Endothelial cell of hepatic sinusoid (primary cell): ENCODE data around the gene ALX4.

ENCODE experiments used
- in situ Hi-C: cut with HindIII; loops from 2 replicates; pipeline ENCODE4 v1.10.0; 2017; ENCODE audit warnings: low sequenced_read_pairs

The ALX4 gene

DNA sequence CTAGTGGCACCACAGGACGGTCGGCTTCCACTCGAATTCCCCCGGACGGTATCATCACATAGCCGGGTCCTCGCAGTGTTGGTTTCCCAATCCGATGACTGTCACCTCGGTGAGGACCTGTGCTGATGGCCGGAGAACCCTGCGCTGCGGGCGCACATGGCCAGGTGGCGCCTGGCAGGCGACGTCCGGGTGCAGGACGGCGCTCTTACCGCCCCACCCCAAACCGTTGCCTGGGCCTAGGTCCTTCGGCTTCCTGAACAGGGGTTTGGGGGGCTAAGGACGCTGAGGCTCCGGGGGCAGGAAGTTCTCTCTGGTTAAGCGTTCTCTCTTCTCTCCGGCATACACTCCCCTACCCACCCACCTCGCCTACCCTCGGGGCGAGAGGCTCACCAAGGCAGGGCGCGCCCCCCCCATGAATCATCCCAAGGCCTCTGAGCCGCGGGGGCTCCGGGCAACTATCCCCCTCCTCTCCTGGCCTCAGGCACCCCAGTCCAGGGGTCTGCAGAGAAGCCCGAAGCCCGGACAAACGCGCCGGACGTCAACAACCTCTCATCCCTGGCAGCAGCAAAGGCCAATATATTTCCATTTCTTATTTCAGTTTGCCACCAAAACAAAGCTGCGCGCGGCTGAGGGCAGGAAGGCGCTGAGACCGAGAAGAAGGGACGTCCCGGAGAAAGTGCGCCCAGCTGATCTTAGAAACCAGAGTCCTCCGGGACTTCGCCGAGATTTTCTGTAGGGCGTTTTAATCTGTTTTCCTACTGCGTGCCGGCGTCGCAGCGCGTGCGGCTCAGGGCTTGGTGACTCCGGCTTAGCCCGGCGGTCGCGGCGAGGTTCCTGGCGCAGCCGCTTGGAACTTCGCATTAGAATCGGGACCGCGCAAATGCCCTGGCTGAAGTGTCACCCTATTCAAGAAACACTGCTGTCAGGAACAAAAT lies 5.6 kb downstream of the ALX4 start:
- in situ Hi-C loops: loop anchor here (25.0 kb wide), 1 partner anchor 233 kb away; no protein-coding TSS in a partner anchor

DNA sequence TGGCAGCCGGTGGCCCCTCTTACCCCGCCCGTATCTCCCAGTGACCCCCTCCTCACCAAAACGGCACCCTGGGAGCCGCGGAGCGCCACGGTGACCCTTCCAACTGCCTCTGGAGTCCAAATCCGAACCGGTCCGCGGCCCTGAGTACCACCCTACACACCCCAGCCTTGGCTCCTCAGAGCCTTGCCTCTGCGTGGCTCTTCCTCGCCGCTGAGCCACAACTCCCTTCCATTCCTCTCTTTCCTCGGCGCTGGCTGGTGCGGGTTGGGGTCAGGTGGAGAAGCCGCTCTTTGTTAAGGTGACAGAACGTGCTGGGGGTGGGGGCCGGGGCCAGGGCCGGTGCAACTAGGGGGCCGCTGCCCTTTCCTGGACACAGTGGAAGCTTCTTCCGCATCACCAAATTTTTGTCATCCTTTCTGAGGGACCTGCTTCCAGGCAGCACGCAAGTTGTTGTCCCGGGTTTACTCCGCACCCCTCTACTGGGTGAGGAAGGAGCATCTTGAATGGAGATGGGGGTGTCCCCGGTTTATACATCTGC lies 6.5 kb downstream of the ALX4 start:
- in situ Hi-C loops: loop anchor here (25.0 kb wide), 1 partner anchor 234 kb away; no protein-coding TSS in a partner anchor

GRCh38 chr11:44301564-44302271 lies 8.2 kb downstream of the ALX4 start:
- in situ Hi-C loops: loop anchor here (25.0 kb wide), 1 partner anchor 236 kb away; no protein-coding TSS in a partner anchor

- in situ Hi-C loops: loop anchor here (25.0 kb wide), 1 partner anchor 236 kb away; no protein-coding TSS in a partner anchor
These were observed 8.9 kb downstream of the ALX4 start for GRCh38 chr11:44300844-44301563.

DNA sequence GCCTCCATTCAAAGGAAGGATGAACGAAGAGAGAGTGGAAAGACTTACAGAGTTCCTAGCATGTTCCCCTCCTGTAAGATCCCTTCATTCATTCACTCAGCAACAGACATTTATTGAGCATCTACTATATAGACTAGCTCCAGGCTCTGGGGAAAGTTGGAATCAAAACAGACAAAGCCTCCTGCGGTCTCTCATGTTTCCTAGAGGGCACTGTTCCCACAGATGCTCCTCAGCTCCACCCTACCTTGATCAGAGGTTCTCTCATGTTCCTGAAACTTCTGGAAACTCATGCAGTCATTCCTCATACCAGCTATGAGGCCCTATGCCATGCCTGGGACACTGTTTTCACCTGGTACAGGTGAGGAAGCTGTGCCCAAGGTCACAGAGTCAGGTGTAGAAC lies 11.1 kb downstream of the ALX4 start:
- in situ Hi-C loops: no loop called here

DNA sequence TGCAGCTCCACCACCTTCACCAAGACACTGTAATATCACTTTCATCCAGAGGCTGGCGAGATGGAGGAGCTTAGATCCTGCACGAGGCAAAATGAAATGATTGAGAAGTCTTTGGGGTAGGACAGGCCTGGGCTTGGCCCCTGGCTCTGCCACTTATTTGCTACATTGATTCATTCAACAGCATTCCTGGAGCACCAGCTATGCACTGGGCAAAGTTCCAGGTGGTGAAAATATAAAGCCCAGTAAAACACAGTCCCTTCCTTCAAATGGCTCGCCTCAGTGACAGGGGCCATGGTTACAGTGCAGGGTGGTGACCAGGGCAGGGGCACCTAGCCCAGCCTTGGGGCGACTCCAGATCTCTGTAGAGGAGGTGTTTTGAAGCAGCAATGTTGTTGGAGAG lies 19.7 kb downstream of the ALX4 start:
- in situ Hi-C loops: no loop called here

DNA sequence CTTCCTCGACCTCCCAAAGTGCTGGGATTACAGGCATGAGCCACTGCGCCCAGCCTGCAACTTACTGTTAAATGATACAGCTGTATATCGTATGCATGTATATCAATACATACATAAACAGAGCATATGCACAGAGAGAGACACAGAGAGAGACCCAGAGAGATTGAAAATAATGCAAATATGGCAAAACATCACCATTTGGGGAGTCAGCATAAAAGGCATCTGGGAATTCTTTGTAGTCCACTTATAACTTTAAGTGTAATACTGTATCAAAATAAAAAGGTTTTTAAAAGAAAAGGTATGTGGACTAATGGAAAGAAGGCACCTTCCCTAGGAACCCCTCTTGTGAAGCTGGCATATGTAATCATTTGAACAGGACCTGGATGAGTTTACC lies 21.8 kb downstream of the ALX4 start:
- in situ Hi-C loops: no loop called here

DNA sequence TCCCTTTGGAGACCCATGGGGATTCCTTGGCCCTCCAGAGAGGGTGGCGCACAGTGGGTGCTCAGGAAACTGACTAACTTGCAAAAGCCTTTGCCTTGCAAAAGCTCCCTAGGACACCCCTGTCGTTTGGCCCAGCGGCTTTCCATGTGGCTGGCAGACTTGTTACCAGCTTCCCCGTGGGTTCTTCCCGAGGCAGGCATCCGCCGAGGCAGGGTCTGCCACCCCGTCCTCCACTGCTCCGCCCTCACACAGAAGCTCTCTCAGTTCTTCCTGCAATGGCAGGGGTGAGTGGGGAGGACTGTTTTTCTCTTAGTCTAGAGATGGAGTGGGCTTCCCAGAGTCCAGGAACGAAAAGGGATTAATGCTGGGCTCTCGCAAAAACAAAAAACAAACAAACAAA lies 23.0 kb downstream of the ALX4 start:
- in situ Hi-C loops: no loop called here

DNA sequence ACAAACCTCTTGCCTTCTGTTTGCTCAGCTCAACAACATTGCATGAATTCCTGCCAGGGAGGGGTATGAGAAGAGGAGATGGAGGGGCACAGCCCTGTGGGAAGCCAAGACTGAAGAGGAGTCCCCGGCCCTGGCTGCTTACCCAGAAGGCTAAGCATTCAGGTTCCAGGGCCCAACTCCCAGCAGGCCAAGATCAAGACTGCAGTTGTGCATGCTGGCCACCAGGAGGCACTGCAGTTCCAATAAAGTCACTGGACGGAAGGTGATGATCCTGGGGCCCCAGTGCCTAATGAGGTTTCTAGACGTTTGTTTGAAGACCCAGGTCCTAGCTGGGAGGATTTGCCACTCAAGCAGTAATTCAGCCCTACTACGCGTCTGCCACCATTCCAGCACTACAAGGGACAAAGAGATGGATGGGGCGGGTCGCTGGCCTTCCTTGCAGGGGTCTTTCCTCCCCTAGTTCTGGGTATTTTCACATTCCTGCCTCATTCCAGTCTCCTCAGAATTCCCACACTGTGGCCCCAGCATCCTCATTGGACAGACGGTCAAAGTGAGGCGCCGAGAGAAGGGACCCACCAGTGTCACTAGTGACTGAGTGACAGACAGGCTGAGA lies 23.6 kb downstream of the ALX4 start:
- in situ Hi-C loops: no loop called here

GRCh38 chr11:44285756-44286155 lies 24.2 kb downstream of the ALX4 start:
- in situ Hi-C loops: no loop called here

- in situ Hi-C loops: no loop called here
These were observed 27.3 kb downstream of the ALX4 start for GRCh38 chr11:44282620-44283019.

DNA sequence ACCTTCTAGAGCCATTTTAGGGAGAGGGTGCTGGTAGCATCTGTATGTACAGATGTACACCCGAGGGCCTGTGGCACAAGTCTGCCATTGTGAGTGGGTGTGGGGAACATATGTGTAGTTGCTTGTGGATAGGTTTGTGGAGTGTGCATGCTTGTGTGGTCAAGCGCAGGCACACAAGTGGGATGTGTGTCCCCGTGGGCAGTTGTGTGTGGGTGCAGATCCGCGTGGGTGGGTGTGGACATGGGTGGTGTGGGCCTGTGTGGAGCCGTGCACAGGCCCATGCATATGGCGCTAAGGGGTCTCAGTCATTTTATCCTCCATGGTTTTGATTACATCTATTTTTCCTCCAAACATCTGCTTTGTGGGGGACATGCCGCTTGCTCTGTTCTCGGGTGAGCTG lies 28.8 kb downstream of the ALX4 start:
- in situ Hi-C loops: no loop called here

- in situ Hi-C loops: no loop called here
These were observed 29.7 kb downstream of the ALX4 start for GRCh38 chr11:44280257-44280656.

DNA sequence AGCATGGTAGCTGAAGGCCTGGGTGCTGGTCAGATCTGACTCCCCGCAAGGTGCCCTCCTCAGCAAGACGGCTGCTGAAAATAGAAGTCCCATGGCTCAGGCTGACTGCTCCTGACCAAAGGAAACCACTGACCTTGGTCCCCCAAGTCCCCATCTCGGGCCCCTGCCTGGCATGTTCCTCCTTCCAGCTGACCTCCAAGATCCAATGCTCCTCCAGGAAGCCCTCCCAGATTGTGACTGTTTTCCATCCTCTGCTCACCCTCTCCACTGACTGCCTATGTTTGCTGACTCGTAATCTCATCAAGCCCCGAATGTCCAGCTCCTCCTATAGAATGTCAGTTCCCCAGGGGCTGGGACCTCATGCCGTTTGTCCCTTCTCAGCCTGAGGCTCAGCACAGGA lies 30.5 kb downstream of the ALX4 start:
- in situ Hi-C loops: no loop called here

DNA sequence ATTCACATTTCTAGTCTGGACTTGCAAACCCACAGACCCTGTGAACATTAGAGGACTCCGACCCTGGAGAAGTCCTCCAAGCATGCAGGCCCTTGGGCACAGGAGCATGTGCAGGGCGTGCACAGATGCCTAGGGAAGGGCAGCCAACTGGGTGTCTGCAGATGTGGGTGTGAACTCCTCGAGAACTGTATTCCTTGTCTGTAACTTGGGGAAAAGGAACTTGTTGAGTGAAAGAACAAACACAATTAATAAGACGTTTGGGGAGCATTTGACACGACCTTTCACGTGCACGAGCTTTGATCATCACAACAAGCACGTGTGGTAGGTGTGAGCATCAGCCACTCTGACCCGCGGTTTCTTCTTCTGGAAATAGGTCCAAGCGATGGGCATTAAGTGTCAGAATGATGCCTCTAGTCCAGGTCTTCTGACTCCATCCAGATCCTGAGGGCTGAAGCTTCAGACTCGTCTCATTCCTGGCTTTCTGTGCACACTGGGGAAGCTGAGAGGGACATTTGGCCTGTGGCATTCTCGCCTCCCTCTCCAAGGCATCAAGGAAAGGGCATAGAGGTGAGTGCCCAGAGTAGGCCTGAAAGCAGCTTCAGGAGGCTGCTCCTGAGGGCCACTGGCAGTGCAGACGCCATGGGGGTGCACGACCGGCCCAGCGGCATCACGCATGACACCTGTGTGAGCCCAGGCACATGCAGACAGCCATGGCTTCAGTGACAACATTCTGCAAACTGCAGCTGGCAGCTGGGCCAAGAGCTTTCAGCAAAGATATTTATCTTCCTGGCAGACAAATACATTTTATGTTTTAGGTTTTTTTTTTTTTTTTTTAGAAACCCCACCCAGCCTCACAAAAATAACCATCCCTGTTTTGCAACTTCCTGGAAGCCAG lies 32.5 kb downstream of the ALX4 start:
- in situ Hi-C loops: no loop called here

DNA sequence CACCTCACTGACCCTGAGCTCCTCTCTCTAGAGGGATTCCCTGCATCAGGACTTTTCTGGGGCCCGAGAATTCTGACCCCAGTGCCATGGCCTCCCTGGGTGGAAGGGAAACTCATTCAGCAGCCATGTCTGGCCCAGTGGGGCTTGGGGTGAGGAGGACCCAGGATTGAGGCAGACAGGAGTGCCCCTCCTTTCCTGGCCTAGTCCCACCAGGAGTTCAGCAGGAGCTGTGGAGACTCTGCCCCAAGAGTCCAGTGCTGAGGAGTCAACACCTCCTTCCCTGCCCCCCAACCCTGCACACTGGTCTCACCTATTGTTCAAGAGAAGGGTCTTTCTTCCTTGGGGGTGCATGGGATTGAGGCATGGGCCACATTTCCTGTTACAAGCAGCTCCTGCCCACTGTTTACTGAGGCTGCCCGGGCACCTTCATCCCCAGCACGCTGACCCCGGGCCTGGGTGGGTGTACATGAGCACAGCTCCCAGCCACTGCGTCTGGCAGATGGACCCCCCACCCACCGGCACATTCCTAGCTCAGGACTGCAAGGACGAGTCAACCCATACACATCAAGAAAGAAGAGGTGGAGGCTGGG lies 33.9 kb downstream of the ALX4 start:
- in situ Hi-C loops: no loop called here

DNA sequence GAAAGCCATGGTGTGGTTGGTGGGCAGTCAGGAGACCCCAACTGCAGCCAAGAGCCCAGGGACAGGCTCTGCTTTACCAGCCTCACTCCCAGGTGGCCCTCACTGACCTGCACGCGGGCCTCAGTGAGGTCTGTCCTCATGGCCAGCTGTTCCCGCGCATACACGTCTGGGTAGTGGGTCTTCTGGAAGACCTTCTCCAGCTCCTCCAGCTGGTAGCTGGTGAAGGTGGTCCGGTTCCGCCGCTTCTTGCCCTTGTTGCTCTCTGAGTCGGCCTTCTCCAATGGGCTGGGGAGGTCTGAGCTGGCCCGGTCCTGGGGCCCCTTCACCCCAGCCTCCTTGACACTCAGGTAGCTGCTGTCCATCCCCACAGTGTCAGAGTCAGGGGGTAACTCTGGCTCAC lies 34.7 kb downstream of the ALX4 start:
- in situ Hi-C loops: no loop called here

GRCh38 chr11:44274404-44274803 lies 35.5 kb downstream of the ALX4 start:
- in situ Hi-C loops: no loop called here

GRCh38 chr11:44271286-44271685 lies 38.7 kb downstream of the ALX4 start:
- in situ Hi-C loops: no loop called here
